Muscle layer of duodenum (tissue), 2 donors: ENCODE data around the gene GRK3.

ENCODE experiments used
- H3K27ac ChIP-seq: one replicate; pipeline ENCODE4 v1.7.0; 2013; ENCODE audit warnings: mild to moderate bottlenecking, low read length
- H3K27me3 ChIP-seq: one replicate; pipeline ENCODE4 v1.7.0; 2013; ENCODE audit warnings: low read depth, mild to moderate bottlenecking, control low read depth, low read length
- H3K36me3 ChIP-seq, 2 donors: one replicate each; pipeline ENCODE4 v1.7.0; 2013; ENCODE audit warnings: low read length in 2 of 2, control low read depth in 1 of 2, mild to moderate bottlenecking in 1 of 2; ENCODE audit not compliant: insufficient read depth in 2 of 2, control insufficient read depth in 1 of 2
- H3K4me1 ChIP-seq, 2 donors: one replicate each; pipeline ENCODE4 v1.7.0; 2013; ENCODE audit warnings: low read length in 2 of 2, mild to moderate bottlenecking in 2 of 2, control low read depth in 1 of 2, moderate library complexity in 1 of 2; ENCODE audit not compliant: insufficient read depth in 2 of 2, control insufficient read depth in 1 of 2
- H3K4me3 ChIP-seq, 2 donors: one replicate each; pipeline ENCODE4 v1.7.0; 2013; ENCODE audit warnings: low read length in 2 of 2, low read depth in 1 of 2, mild to moderate bottlenecking in 1 of 2
- H3K9me3 ChIP-seq, 2 donors: one replicate each; pipeline ENCODE4 v1.7.0; 2013; ENCODE audit warnings: low read length in 2 of 2, control low read depth in 1 of 2, mild to moderate bottlenecking in 1 of 2; ENCODE audit not compliant: control insufficient read depth in 1 of 2
- donor health status: healthy.

Gene GRK3

GRCh38 chr22:25692397-25693267 lies 128.2 kb downstream of the GRK3 start:
- peaks cover 0 to 26% of the 10 kb centered on the region in 2 donors for H3K36me3 ChIP-seq
- H3K4me3 ChIP-seq = no peak overlapping the region
- H3K27me3 ChIP-seq = no peaks in the 10 kb centered on the region
- no peaks in the 10 kb centered on the region for H3K9me3 ChIP-seq
- no peaks in the 10 kb centered on the region for H3K4me1 ChIP-seq
- no peak overlapping the region for H3K27ac ChIP-seq

- Histone ChIP-seq H3K4me3 (no peak overlapping the region), H3K27ac (no peak overlapping the region), H3K4me1 (no peaks in the 10 kb centered on the region), H3K9me3 (no peaks in the 10 kb centered on the region), H3K36me3 (peaks cover 0 to 25% of the 10 kb centered on the region in 2 donors), H3K27me3 (no peaks in the 10 kb centered on the region)
Observed at GRCh38 chr22:25693268-25693565, 128.7 kb downstream of the GRK3 start.

- no peak overlapping the region for H3K4me3 ChIP-seq
- no peak overlapping the region for H3K27ac ChIP-seq
- no peaks in the 10 kb centered on the region for H3K4me1 ChIP-seq
- H3K27me3 ChIP-seq = no peaks in the 10 kb centered on the region
- peaks cover 0 to 26% of the 10 kb centered on the region in 2 donors for H3K36me3 ChIP-seq
- H3K9me3 ChIP-seq = no peaks in the 10 kb centered on the region
Observed at GRCh38 chr22:25694196-25694907, 129.9 kb downstream of the GRK3 start.

- Histone ChIP-seq H3K36me3 (peaks cover 0 to 21% of the 10 kb centered on the region in 2 donors), H3K4me3 (no peak overlapping the region), H3K9me3 (no peaks in the 10 kb centered on the region), H3K27me3 (no peaks in the 10 kb centered on the region), H3K27ac (no peak overlapping the region), H3K4me1 (no peaks in the 10 kb centered on the region)
Observed at GRCh38 chr22:25695146-25695545, 130.7 kb downstream of the GRK3 start.

GRCh38 chr22:25696763-25697162 lies 132.3 kb downstream of the GRK3 start:
- peaks cover 0 to 11% of the 10 kb centered on the region in 2 donors for H3K36me3 ChIP-seq
- peaks cover 0 to 4% of the 10 kb centered on the region in 2 donors for H3K4me1 ChIP-seq
- no peaks in the 10 kb centered on the region for H3K9me3 ChIP-seq
- no peak overlapping the region for H3K4me3 ChIP-seq
- H3K27ac ChIP-seq = no peak overlapping the region
- no peaks in the 10 kb centered on the region for H3K27me3 ChIP-seq

GRCh38 chr22:25697181-25697664 lies 132.7 kb downstream of the GRK3 start:
- peaks cover 0 to 4% of the 10 kb centered on the region in 2 donors for H3K4me1 ChIP-seq
- no peak overlapping the region for H3K27ac ChIP-seq
- peaks cover 0 to 11% of the 10 kb centered on the region in 2 donors for H3K36me3 ChIP-seq
- H3K9me3 ChIP-seq = no peaks in the 10 kb centered on the region
- H3K27me3 ChIP-seq = no peaks in the 10 kb centered on the region
- H3K4me3 ChIP-seq = no peak overlapping the region

- no peak overlapping the region for H3K27ac ChIP-seq
- H3K36me3 ChIP-seq = peaks cover 0 to 13% of the 10 kb centered on the region in 2 donors
- no peak overlapping the region for H3K4me3 ChIP-seq
- peaks cover 0 to 4% of the 10 kb centered on the region in 2 donors for H3K4me1 ChIP-seq
- no peaks in the 10 kb centered on the region for H3K9me3 ChIP-seq
- H3K27me3 ChIP-seq = no peaks in the 10 kb centered on the region
Observed at GRCh38 chr22:25697978-25698377, 133.5 kb downstream of the GRK3 start.

- peaks cover 0 to 4% of the 10 kb centered on the region in 2 donors for H3K4me1 ChIP-seq
- peaks cover 0 to 13% of the 10 kb centered on the region in 2 donors for H3K36me3 ChIP-seq
- H3K9me3 ChIP-seq = no peaks in the 10 kb centered on the region
- H3K4me3 ChIP-seq = no peak overlapping the region
- H3K27me3 ChIP-seq = no peaks in the 10 kb centered on the region
- H3K27ac ChIP-seq = no peak overlapping the region
Observed at GRCh38 chr22:25698461-25698860, 134.0 kb downstream of the GRK3 start.

- Histone ChIP-seq H3K9me3 (no peaks in the 10 kb centered on the region), H3K4me3 (no peak overlapping the region), H3K27me3 (no peaks in the 10 kb centered on the region), H3K36me3 (peaks cover 0 to 13% of the 10 kb centered on the region in 2 donors), H3K27ac (no peak overlapping the region), H3K4me1 (peaks cover 0 to 4% of the 10 kb centered on the region in 2 donors)
Observed at GRCh38 chr22:25698978-25699377, 134.5 kb downstream of the GRK3 start.

- H3K27ac ChIP-seq = no peak overlapping the region
- H3K27me3 ChIP-seq = no peaks in the 10 kb centered on the region
- H3K9me3 ChIP-seq = no peaks in the 10 kb centered on the region
- H3K4me3 ChIP-seq = no peak overlapping the region
- H3K4me1 ChIP-seq = peaks cover 0 to 4% of the 10 kb centered on the region in 2 donors
- peaks cover 0 to 8% of the 10 kb centered on the region in 2 donors for H3K36me3 ChIP-seq
Observed at GRCh38 chr22:25701056-25701780, 136.7 kb downstream of the GRK3 start.

- no peak overlapping the region for H3K27ac ChIP-seq
- H3K9me3 ChIP-seq = no peaks in the 10 kb centered on the region
- no peaks in the 10 kb centered on the region for H3K27me3 ChIP-seq
- H3K4me1 ChIP-seq = peaks cover 0 to 4% of the 10 kb centered on the region in 2 donors
- peaks cover 0 to 8% of the 10 kb centered on the region in 2 donors for H3K36me3 ChIP-seq
- no peak overlapping the region for H3K4me3 ChIP-seq
Observed at GRCh38 chr22:25702040-25702439, 137.6 kb downstream of the GRK3 start.
